Measurements from ENCODE around the gene WDR90.

The WDR90 gene

DNA sequence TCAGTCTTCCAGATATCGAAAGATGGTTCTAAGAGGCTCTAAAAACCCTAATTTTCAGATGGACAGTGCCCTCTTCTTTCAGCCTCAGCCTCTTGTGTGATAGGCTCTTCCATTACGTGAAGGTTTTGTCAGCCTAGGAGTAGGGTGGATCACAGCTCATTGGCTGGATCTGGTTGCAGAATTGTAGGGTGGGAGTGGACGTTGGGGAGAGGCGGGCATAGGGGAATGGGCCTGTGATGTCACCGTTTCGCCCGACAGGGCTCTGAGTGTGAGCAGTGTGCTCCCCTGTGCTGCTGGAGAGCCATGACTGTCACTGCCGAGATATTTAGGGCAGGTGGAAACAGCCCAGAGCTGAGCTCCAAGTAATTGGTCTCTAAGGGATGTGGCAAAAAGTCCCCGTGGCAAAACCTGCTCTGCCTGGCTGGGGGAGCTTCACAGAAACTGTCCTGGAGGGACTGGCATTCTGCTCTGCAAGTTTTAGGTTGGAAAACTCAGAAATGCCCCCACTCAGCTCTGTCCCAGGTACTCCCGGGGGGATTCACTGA lies 24.6 kb upstream of the WDR90 start:
- Histone ChIP-seq H3K36me3 (ENCODE audit: control insufficient read depth, insufficient read depth, low read length) (no peaks in the 10 kb centered on the region; the same call in 1 of the 2 replicates), H3K27me3 (replicated peaks; ENCODE audit: control insufficient read depth, insufficient read depth, low read length) (no peaks in the 10 kb centered on the region), H3K4me3 (replicated peaks; ENCODE audit: low read depth, low read length) (no peak overlapping the region)
- DNase-seq (ENCODE audit: extremely low read depth, insufficient read length): no peak
- TF ChIP-seq, protein P1, sequence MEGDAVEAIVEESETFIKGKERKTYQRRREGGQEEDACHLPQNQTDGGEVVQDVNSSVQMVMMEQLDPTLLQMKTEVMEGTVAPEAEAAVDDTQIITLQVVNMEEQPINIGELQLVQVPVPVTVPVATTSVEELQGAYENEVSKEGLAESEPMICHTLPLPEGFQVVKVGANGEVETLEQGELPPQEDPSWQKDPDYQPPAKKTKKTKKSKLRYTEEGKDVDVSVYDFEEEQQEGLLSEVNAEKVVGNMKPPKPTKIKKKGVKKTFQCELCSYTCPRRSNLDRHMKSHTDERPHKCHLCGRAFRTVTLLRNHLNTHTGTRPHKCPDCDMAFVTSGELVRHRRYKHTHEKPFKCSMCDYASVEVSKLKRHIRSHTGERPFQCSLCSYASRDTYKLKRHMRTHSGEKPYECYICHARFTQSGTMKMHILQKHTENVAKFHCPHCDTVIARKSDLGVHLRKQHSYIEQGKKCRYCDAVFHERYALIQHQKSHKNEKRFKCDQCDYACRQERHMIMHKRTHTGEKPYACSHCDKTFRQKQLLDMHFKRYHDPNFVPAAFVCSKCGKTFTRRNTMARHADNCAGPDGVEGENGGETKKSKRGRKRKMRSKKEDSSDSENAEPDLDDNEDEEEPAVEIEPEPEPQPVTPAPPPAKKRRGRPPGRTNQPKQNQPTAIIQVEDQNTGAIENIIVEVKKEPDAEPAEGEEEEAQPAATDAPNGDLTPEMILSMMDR (IDR thresholded peaks at IDR 0.05; ENCODE audit: insufficient read depth, low read length, poor library complexity, severe bottlenecking): no peak

DNA sequence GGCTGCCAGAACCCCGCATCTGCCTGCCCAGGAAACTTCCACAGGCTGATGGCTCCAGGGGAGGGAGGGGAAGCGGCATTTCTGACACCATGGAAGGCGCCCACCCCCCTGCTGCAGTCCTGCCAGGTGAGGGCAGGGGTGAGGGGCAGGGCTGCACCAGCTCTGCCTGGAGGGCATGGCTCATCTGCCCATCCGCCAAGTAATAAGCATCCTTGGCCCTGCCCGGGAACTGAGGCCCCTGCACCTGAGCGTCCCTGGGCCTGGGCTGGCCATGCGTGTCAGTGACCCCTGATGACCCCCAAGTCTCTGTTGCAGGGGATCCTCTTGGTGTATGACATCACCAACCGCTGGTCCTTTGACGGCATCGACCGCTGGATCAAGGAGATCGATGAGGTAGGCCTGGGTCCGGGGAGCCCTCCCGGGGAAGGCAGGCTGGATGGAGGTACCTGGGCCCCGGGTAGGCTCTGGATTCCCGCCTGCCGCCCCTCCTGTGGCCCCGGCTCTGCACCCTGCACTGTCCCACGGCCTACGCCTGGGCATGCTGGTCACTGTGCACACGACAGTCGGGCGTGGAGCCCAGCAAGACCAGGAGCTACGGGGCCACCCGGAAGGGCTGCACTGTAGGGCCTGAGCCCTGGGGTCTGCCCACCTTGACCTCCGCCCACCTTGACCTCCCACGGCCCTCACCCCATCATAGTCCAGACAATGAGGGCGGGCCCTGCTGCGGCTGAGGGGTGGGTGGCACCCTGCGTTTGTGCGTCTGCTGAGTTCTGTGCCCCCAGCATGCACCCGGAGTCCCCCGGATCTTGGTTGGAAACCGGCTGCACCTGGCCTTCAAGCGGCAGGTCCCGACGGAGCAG lies 23.8 kb upstream of the WDR90 start:
- TF ChIP-seq, protein P1 (IDR thresholded peaks at IDR 0.05; ENCODE audit: insufficient read depth, low read length, poor library complexity, severe bottlenecking): no peak
- Histone ChIP-seq H3K4me3 (replicated peaks; ENCODE audit: low read depth, low read length) (no peak overlapping the region), H3K27me3 (replicated peaks; ENCODE audit: control insufficient read depth, insufficient read depth, low read length) (no peaks in the 10 kb centered on the region), H3K36me3 (ENCODE audit: control insufficient read depth, insufficient read depth, low read length) (no peaks in the 10 kb centered on the region; the same call in 1 of the 2 replicates)
- no peak for DNase-seq (ENCODE audit: extremely low read depth, insufficient read length)

DNA sequence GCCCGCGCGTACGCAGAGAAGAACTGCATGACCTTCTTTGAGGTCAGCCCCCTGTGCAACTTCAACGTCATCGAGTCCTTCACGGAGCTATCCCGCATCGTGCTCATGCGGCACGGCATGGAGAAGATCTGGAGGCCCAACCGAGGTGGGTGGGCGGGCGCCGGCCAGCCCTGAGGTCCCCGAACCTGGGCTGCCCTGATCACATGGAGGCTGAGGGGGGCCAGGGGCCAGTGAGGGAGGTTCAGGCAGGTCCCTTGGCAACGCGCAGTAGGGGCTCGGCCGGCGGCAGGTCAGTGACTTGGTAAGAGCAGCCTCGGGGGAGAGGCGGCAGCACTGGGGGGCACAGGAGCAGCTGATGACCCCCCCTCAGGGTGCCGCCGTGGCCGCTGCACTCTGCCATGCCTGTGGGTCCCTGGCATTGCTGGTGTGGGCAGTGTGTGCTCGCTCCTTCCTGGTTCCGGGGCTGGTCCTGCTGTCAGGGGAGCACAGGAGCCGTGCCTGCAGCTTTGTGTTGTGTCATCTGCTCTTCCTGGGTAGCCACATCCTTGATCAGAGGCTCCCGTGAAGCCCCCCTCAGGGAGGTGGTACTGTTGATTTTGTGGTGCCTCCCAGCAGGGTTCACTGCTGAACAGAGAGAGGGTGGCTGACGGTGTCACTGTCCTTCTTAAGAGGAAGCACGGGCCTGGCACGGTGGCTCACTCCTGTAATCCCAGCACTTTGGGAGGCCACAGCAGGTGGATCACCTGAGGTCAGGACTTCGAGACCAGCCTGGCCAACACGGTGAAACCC lies 23.0 kb upstream of the WDR90 start:
- DNase-seq (ENCODE audit: extremely low read depth, insufficient read length): no peak
- Histone ChIP-seq H3K27me3 (replicated peaks; ENCODE audit: control insufficient read depth, insufficient read depth, low read length) (no peaks in the 10 kb centered on the region), H3K4me3 (replicated peaks; ENCODE audit: low read depth, low read length) (no peak overlapping the region), H3K36me3 (ENCODE audit: control insufficient read depth, insufficient read depth, low read length) (no peaks in the 10 kb centered on the region; the same call in 1 of the 2 replicates)
- TF ChIP-seq, protein P1 (IDR thresholded peaks at IDR 0.05; ENCODE audit: insufficient read depth, low read length, poor library complexity, severe bottlenecking): no peak

DNA sequence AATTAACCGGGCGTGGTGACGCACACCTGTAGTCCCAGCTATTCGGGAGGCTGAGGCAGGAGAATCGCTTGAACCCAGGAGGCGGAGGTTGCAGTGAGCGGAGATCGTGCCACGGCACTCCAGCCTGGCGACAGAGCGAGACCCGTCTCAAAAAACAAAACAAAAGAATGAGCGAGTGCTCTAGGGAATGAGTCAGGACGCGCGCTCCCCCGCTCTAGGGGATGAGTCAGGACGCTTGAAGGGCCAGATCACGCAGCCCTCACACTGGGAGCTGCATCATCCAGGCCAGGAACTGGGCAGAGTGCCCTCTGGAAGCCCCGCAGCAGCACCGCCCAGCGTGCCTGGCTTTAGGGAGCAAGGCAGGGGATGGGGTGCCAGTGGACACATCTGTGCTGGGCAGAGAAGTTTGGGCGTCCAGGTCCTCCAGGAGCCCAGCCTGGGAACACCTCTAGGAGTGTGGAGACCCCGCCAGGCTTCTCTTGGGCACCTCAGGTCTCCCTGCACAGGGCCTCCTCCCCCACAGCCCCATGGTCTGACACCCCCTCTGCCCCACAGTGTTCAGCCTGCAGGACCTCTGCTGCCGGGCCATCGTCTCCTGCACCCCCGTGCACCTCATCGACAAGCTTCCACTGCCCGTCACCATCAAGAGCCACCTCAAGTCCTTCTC lies 22.2 kb upstream of the WDR90 start:
- DNase-seq (ENCODE audit: extremely low read depth, insufficient read length): no peak
- no peak overlapping the region for H3K4me3 ChIP-seq (replicated peaks; ENCODE audit: low read depth, low read length)
- no peaks in the 10 kb centered on the region; the same call in 1 of the 2 replicates for H3K36me3 ChIP-seq (ENCODE audit: control insufficient read depth, insufficient read depth, low read length)
- TF ChIP-seq, protein P1 (IDR thresholded peaks at IDR 0.05; ENCODE audit: insufficient read depth, low read length, poor library complexity, severe bottlenecking): no peak
- no peaks in the 10 kb centered on the region for H3K27me3 ChIP-seq (replicated peaks; ENCODE audit: control insufficient read depth, insufficient read depth, low read length)

DNA sequence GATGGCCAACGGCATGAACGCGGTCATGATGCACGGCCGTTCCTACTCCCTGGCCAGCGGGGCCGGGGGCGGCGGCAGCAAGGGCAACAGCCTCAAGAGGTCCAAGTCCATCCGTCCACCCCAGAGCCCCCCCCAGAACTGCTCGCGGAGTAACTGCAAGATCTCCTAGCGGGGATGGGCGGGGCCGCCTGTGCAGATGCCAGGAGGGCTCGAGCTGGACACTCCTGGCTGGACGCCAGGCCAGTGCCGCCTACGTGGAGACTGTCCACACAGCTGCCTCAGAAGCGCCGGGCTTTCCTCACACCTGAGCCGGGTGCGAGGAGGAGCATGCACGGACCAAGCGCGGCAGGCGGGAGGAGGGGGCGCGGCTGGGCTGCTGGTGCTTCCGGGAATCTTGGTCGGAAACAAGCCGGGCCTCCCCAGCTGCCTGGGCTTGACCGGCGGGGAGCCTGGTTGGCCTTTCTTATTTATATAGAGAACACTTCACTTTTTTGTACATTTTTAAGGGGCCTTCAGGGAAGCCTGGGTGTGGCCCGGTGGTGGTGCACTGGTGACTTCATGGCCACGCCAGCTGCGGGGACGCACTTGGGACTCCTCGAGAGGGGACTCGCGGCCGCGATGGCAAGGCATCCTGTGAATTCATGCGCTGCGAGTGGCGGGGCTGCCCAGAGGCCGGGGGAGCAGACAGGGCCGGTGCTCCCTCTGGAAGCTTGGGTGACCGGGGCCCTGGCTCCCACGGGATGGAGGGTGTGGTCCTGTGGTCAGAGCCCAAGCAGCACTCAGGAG lies 21.5 kb upstream of the WDR90 start:
- H3K4me3 ChIP-seq (replicated peaks; ENCODE audit: low read depth, low read length): no peak overlapping the region
- H3K27me3 ChIP-seq (replicated peaks; ENCODE audit: control insufficient read depth, insufficient read depth, low read length): no peaks in the 10 kb centered on the region
- no peak for DNase-seq (ENCODE audit: extremely low read depth, insufficient read length)
- no peaks in the 10 kb centered on the region; the same call in 1 of the 2 replicates for H3K36me3 ChIP-seq (ENCODE audit: control insufficient read depth, insufficient read depth, low read length)
- TF ChIP-seq, protein P1 (IDR thresholded peaks at IDR 0.05; ENCODE audit: insufficient read depth, low read length, poor library complexity, severe bottlenecking): no peak
